Neural cell (in vitro differentiated cells): Measurements from ENCODE around the gene ANKRD1. TPM values are rescaled to one million over a fixed set of nuclear protein-coding genes. Genes with fewer than 3 reads are reported as not detected.

Source experiments
- H2AFZ ChIP-seq: fragments of 200-600, 300-800 bp; sonication (generic), shearing (Covaris generic); 2 replicates; pipeline ENCODE4 v1.6.0; 2014; ENCODE audit warnings: low read depth, mild to moderate bottlenecking, antibody characterized with exemption, low read length, moderate library complexity
- H3F3A ChIP-seq: fragments of 200-600 bp; shearing (Covaris generic); 2 replicates; pipeline ENCODE4 v1.6.1; 2016; ENCODE audit warnings: mild to moderate bottlenecking, moderate library complexity, mixed read lengths, antibody characterized with exemption, low read length; ENCODE audit not compliant: insufficient read depth, poor library complexity, severe bottlenecking
- H3K27ac ChIP-seq: fragments of 200-600, 300-800 bp; sonication (generic), shearing (Covaris generic); 2 replicates; pipeline ENCODE4 v1.5.1; 2014; ENCODE audit warnings: mild to moderate bottlenecking, low read length, moderate library complexity
- H3K27me3 ChIP-seq: fragments of 300-800, 200-600 bp; sonication (generic), shearing (Covaris generic); 2 replicates; pipeline ENCODE4 v1.6.0; 2014; ENCODE audit warnings: mild to moderate bottlenecking, low read depth, low read length, moderate library complexity; ENCODE audit not compliant: insufficient read depth
- H3K36me3 ChIP-seq: fragments of 300-800, 200-600 bp; sonication (generic), shearing (Covaris generic); 2 replicates; pipeline ENCODE4 v1.5.1; 2014; ENCODE audit warnings: mild to moderate bottlenecking, antibody characterized with exemption, low read length, moderate library complexity; ENCODE audit not compliant: insufficient read depth
- H3K4me2 ChIP-seq: fragments of 300-800, 200-600 bp; sonication (generic), shearing (Covaris generic); 2 replicates; pipeline ENCODE4 v1.6.0; 2014; ENCODE audit warnings: mild to moderate bottlenecking, low read length
- H3K4me3 ChIP-seq: fragments of 300-800, 200-600 bp; sonication (generic), shearing (Covaris generic); 2 replicates; pipeline ENCODE4 v1.5.1; 2014; ENCODE audit warnings: mild to moderate bottlenecking, low read length, moderate library complexity
- H3K79me2 ChIP-seq: fragments of 200-600 bp; shearing (Covaris generic); replicated peaks from 2 replicates; pipeline ENCODE4 v1.6.0; 2014; ENCODE audit warnings: mild to moderate bottlenecking, low read length, moderate library complexity; ENCODE audit not compliant: insufficient read depth
- H3K9ac ChIP-seq: fragments of 300-800, 200-600 bp; sonication (generic), shearing (Covaris generic); 2 replicates; pipeline ENCODE4 v1.6.1; 2016; ENCODE audit warnings: mild to moderate bottlenecking, low read length, mixed read lengths
- H3K9me2 ChIP-seq: fragments of 200-600 bp; shearing (Covaris generic); 2 replicates; pipeline ENCODE4 v1.6.1; 2016; ENCODE audit warnings: mild to moderate bottlenecking, low read length, mixed read lengths; ENCODE audit not compliant: insufficient read depth
- H3K9me3 ChIP-seq: fragments of 200-600, 300-800 bp; sonication (generic), shearing (Covaris generic); 2 replicates; pipeline ENCODE4 v1.6.1; 2016; ENCODE audit warnings: mild to moderate bottlenecking, mixed run types, low read length, moderate library complexity, mixed read lengths
- H4K20me1 ChIP-seq: fragments of 200-600 bp; shearing (Covaris generic); 2 replicates; pipeline ENCODE4 v1.6.1; 2016; ENCODE audit warnings: mild to moderate bottlenecking, mixed run types; ENCODE audit not compliant: insufficient read depth
- CTCF ChIP-seq: fragments of 450-650 bp; IDR thresholded peaks from 2 replicates; pipeline ENCODE4 v1.5.1; 2014; ENCODE audit warnings: antibody characterized with exemption, mild to moderate bottlenecking, moderate library complexity; ENCODE audit not compliant: poor library complexity, severe bottlenecking
- EP300 ChIP-seq: fragments of 450-650 bp; conservative IDR thresholded peaks from 2 replicates; pipeline ENCODE4 v1.6.1; 2014; ENCODE audit warnings: antibody characterized with exemption, mild to moderate bottlenecking, moderate library complexity; ENCODE audit not compliant: poor library complexity, severe bottlenecking
- EZH2 ChIP-seq: fragments of 200-600, 300-800 bp; shearing (Covaris generic), sonication (generic); IDR thresholded peaks from 2 replicates; pipeline ENCODE4 v1.6.1; 2014; ENCODE audit warnings: antibody characterized with exemption, low read length, borderline replicate concordance, mild to moderate bottlenecking; ENCODE audit not compliant: insufficient read depth, poor library complexity, severe bottlenecking
- MXI1 ChIP-seq: fragments of 450-650 bp; conservative IDR thresholded peaks from 2 replicates; pipeline ENCODE4 v1.6.1; 2014; ENCODE audit warnings: antibody characterized with exemption, mild to moderate bottlenecking; ENCODE audit not compliant: poor library complexity, severe bottlenecking
- POLR2AphosphoS5 ChIP-seq: IDR thresholded peaks from 2 replicates; pipeline ENCODE4 v1.6.1; 2012
- RAD21 ChIP-seq: fragments of 450-650 bp; conservative IDR thresholded peaks from 2 replicates; pipeline ENCODE4 v1.6.1; 2014; ENCODE audit warnings: antibody characterized with exemption, mild to moderate bottlenecking, moderate library complexity
- REST ChIP-seq: IDR thresholded peaks from 2 replicates; pipeline ENCODE4 v1.6.1; 2012; ENCODE audit warnings: borderline replicate concordance
- SMC3 ChIP-seq: fragments of 450-650 bp; conservative IDR thresholded peaks from 2 replicates; pipeline ENCODE4 v1.6.1; 2014; ENCODE audit warnings: antibody characterized with exemption, mild to moderate bottlenecking, moderate library complexity; ENCODE audit not compliant: poor library complexity
- TAF1 ChIP-seq: IDR thresholded peaks from 2 replicates; pipeline ENCODE4 v1.6.1; 2012; ENCODE audit warnings: low read depth
- polyA plus RNA-seq: library from polyadenylated mRNA; depleted of rRNA; stranded (reverse); fragments of >200 nt; gene quantifications from 2 replicates; pipeline ENCODE4 v1.2.3, GENCODE V29; 2014

The ANKRD1 gene
- polyA plus RNA-seq, 1 donor from 2014 or later: not detected

- no peak overlapping the region for H3K9ac ChIP-seq
- no peaks in the 10 kb centered on the region for H3K9me3 ChIP-seq
- no peaks in the 10 kb centered on the region for H3K9me2 ChIP-seq
- no peak overlapping the region for H2AFZ ChIP-seq
- H3F3A ChIP-seq: no peaks in the 10 kb centered on the region
- no peak overlapping the region for H3K27ac ChIP-seq
- TF ChIP-seq RAD21 (no peak), MXI1 (no peak), REST (no peak), EP300 (no peak), EZH2 (no peak), POLR2AphosphoS5 (no peak), TAF1 (no peak), CTCF (no peak), SMC3 (no peak)
- no peak overlapping the region for H3K4me2 ChIP-seq
- no peaks in the 10 kb centered on the region for H4K20me1 ChIP-seq
- no peak overlapping the region for H3K4me3 ChIP-seq
- no peaks in the 10 kb centered on the region for H3K79me2 ChIP-seq
- no peaks in the 10 kb centered on the region for H3K27me3 ChIP-seq
- H3K36me3 ChIP-seq: peaks cover 12% of the 10 kb centered on the region
Observed at GRCh38 chr10:90887555-90887954, 33.3 kb downstream of the ANKRD1 start.

- no peaks in the 10 kb centered on the region for H3F3A ChIP-seq
- H3K27me3 ChIP-seq: no peaks in the 10 kb centered on the region
- no peaks in the 10 kb centered on the region for H4K20me1 ChIP-seq
- H3K79me2 ChIP-seq: no peaks in the 10 kb centered on the region
- H3K9me2 ChIP-seq: no peaks in the 10 kb centered on the region
- peaks cover 12% of the 10 kb centered on the region for H3K36me3 ChIP-seq
- TF ChIP-seq SMC3 (no peak), RAD21 (no peak), MXI1 (no peak), EP300 (no peak), REST (no peak), TAF1 (no peak)
- H3K4me3 ChIP-seq: no peak overlapping the region
- H3K4me2 ChIP-seq: no peak overlapping the region
- no peaks in the 10 kb centered on the region for H3K9me3 ChIP-seq
- no peak overlapping the region for H2AFZ ChIP-seq
- H3K9ac ChIP-seq: no peak overlapping the region
- H3K27ac ChIP-seq: no peak overlapping the region
Observed at GRCh38 chr10:90885176-90885575, 35.7 kb downstream of the ANKRD1 start.
